Ishikawa (cell line): ENCODE measurements around the gene TNS3.

Experiments used
- CEBPB ChIP-seq: IDR thresholded peaks from 2 replicates; pipeline ENCODE4 v1.6.1; 2012
- EGR1 ChIP-seq: IDR thresholded peaks from 2 replicates; pipeline ENCODE4 v1.6.1; 2012
- EP300 ChIP-seq: IDR thresholded peaks from 2 replicates; pipeline ENCODE4 v1.6.1; 2012; ENCODE audit warnings: borderline replicate concordance
- RAD21 ChIP-seq: IDR thresholded peaks from 2 replicates; pipeline ENCODE4 v1.6.1; 2012; ENCODE audit warnings: low read depth
- TCF12 ChIP-seq: IDR thresholded peaks from 2 replicates; pipeline ENCODE4 v1.6.1; 2012; ENCODE audit warnings: low read depth
- TF ChIP-seq, protein P1 (sequence below): IDR thresholded peaks from 2 replicates; pipeline ENCODE4 v1.6.1; 2012

DNA sequence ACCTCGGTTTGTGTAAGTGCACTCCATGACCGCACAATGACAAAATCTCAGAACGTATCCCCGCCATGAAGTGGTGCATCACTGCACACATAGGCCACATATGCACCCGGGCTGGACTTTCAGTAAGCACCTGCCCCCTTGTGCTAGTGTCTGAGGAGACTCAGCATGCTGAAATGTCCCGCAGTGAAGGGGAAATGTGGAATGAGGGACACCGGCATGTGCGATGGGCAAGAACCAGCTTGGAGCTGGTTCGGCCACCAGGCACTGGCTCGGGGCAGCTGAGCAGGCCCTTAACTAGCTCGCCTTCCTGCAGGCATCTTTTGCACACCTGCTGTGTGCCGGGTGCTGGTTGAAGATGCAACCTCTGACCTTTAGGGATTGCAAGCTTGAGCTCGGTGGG lies 49.8 kb upstream of the TNS3 start:
- no peak for TF ChIP-seq EP300
- no peak for TF ChIP-seq TCF12
- no peak for TF ChIP-seq RAD21
- TF ChIP-seq, protein P1, sequence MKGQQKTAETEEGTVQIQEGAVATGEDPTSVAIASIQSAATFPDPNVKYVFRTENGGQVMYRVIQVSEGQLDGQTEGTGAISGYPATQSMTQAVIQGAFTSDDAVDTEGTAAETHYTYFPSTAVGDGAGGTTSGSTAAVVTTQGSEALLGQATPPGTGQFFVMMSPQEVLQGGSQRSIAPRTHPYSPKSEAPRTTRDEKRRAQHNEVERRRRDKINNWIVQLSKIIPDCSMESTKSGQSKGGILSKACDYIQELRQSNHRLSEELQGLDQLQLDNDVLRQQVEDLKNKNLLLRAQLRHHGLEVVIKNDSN, result no peak
- TF ChIP-seq CEBPB, result no peak
- TF ChIP-seq EGR1, result no peak
